GM12872 (cell line): ENCODE results near the gene HERC2.

Experiments used
- TF ChIP-seq, protein P1 (sequence below): IDR thresholded peaks from 3 replicates; pipeline ENCODE4 v1.5.1; 2011; ENCODE audit warnings: low read depth, mild to moderate bottlenecking, low read length, moderate library complexity; ENCODE audit not compliant: insufficient read depth

The HERC2 gene

DNA sequence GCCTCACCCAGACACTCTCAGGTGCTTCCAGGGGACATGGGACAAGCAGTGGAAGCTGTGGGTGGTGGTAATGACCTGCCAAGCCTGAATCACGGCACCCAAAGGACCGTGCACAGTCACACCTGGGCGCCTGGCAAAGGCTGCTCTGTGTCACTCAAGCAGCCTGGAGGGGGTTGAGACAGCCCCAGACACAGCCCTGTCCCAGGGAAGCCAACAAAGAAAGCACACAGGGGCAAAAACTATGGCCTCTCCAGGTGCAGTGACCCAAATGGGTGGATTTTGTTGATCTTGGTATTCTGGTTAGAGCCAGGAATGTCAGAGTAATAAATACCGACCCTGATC lies 207.9 kb downstream of the HERC2 start:
- TF ChIP-seq, protein P1, sequence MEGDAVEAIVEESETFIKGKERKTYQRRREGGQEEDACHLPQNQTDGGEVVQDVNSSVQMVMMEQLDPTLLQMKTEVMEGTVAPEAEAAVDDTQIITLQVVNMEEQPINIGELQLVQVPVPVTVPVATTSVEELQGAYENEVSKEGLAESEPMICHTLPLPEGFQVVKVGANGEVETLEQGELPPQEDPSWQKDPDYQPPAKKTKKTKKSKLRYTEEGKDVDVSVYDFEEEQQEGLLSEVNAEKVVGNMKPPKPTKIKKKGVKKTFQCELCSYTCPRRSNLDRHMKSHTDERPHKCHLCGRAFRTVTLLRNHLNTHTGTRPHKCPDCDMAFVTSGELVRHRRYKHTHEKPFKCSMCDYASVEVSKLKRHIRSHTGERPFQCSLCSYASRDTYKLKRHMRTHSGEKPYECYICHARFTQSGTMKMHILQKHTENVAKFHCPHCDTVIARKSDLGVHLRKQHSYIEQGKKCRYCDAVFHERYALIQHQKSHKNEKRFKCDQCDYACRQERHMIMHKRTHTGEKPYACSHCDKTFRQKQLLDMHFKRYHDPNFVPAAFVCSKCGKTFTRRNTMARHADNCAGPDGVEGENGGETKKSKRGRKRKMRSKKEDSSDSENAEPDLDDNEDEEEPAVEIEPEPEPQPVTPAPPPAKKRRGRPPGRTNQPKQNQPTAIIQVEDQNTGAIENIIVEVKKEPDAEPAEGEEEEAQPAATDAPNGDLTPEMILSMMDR = no peak

DNA sequence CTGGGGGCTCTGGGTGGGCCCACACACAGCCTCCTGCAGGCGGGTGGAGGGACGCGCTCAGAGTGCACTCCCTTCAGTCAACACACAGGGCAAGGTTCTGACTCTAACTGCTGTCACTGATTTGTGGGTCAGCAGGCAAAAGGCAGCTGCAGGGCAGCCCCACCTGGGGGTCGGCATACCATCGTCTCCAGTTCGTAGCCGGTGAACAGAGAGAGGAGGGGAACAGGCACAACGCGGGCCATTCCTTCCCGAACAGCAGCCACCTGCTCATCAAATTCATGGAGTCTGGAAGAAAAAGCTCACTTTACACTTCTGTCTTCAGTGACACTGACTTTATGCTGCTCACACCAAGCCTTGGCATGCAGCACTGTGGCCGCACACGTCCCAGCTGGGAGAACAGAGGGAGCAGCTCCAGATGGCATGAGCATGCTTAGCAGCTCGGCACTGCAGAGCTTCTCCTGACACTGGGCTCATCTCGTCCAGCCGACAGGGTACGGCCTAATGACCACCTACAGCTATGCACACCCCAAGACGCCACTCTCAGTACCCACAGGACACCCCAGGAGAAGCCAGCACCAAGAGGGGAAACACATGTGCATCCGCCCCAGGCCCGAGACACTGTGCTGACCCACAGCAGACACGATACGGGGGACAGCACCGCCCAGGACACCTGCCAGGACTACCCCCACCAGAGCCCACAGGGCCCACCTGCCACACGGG lies 208.4 kb downstream of the HERC2 start:
- TF ChIP-seq, protein P1 = no peak

DNA sequence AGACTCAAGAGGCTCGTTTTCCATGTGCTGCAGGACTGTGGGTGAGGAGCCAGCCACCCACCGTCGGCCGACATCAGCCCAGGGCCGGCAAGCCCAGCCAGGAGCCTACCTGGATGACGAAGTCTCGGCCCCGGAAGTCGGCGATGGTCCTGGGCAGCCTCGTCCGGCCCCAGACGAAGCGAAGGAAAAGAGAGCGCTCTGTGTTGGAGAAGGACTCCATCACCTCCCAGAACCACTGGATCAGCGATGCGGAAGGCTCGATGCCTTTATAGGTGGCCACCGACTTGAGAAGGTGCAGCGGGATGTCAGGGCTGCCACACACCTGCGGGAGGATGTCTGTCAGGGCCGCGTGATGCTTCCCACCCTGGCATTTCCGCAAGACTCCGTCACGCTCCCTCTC lies 209.0 kb downstream of the HERC2 start:
- TF ChIP-seq, protein P1 = no peak

DNA sequence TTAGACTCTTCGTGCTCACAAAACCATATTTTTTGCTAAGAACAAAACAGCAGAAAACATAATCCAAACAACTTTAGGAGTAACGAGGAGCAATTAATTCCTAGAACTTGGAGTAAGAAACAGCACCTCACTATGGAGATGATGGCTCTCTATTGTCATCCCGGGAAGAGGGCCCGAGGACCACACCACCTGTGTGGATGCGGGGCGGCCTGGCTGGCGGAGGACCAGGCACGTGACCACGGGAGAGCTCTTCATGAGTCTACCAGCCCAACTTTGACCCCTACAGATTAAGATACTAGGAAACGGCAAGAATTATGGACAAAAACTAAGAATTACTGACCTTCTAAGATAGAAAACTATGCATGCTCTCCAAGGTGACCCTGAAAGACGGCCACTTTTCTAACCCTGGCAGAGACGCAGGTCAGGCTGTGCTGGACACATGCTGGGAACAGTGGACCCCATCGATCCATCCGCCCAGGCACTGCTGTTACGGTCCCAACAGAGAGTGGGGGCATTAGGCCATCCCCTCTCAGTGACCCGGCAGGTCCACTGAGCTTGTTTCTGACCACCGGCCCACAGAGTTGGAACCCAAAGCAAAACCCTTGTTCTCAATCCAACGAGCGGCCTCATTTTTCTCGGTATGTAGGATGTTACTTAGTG lies 209.7 kb downstream of the HERC2 start:
- TF ChIP-seq, protein P1 = no peak

DNA sequence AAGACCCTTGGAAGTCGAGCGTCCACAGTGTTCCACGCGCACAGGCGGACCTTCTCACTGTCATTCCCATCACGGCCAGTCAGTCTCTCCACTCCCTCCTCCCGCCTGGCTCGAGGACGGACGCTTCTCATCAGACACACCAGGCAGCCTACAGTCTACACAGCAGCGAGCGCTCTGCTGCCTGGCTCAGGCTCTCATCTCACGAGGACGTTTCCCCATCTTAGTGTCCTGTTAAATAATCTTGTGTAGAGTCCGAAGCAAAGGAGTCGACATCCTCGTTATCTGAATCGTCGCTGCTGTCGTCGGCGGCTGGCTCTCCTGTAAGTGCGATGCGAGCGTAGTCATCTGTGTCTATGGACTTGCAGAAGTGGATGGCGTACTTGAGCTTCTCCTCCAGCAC lies 210.4 kb downstream of the HERC2 start:
- TF ChIP-seq, protein P1 = no peak

DNA sequence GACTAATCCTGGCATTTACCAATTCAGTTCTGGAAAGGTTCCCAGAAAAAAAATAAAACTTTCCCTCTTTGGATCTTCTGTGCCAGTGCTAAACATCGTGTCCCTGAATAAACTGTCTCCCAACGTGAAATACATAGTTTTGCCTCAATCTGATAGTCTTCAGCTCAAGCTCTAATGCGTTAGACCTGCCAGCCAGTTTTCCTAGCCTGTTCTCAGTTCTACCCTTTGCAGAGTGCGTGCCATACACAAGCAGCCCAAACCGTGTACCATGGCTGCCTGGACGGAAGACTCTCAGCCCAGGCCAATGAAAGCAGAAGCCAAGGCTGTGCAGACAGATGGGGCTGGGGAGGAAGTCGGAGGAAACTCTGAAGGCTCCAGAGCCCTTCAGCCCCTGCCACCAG lies 211.5 kb downstream of the HERC2 start:
- TF ChIP-seq, protein P1 = no peak

DNA sequence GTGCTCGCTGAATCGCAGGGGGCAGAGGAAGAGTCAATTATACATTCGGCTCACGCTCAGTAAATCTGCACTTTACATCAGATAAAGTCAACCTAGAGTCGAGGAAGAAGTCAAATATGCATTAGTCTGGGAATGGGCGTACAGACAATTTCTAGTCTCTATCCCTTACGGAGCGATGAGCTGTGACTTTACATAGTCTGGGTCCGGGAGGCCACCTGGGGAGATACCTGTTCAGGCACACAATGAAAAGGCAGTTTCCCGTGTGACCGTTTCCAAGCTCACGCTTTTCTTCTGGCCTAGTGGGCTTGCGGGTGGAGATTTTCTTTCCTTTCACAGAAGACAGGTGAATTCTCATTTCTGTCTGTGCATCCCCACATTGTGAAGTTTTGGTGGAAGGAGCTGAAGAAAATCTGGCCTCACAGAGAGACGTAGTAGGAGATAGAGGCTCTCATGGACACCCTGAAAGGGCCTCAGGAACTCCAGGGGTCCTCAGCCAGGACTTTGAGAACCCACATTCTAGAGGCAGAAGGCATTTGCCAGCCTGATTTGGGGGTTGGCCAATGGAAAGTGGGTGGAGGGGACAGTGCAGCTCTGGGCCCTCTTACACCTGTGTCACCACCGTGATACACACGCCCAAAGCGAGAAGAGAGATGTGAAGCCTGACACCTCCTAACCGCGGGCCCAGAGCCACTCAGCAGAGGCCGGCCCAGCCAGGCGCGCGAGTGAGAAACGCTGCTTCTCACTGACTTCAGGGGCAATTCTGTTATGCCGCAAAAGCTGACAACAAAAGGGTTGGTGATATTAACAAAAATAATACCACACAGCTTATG lies 212.1 kb downstream of the HERC2 start:
- TF ChIP-seq, protein P1 = no peak
